Thoracic aorta (tissue), 2 donors: ENCODE data around the gene COX5B. TPM values are rescaled to one million over a fixed set of nuclear protein-coding genes. Genes with fewer than 3 reads are reported as not detected.

Experiments used
- ATAC-seq: fragments of 150-250 bp; one replicate; pipeline ENCODE4 v1.8.0; 2017; ENCODE audit warnings: low read depth; ENCODE audit not compliant: insufficient number of reproducible peaks, low FRiP score
- DNase-seq: peaks from one replicate; pipeline ENCODE4 v3.0.0-alpha.2; 2020; ENCODE audit warnings: low spot score
- H3K27ac ChIP-seq, 2 donors: fragments of 200-600 bp; sonication (generic); 1 replicate in 1 of 2; 2 replicates in 1 of 2; pipeline ENCODE4 v1.5.1; 2016; ENCODE audit warnings: mild to moderate bottlenecking in 2 of 2, moderate library complexity in 2 of 2
- H3K27me3 ChIP-seq: fragments of 200-600 bp; sonication (generic); replicated peaks from 2 replicates; pipeline ENCODE4 v1.6.0; 2016; ENCODE audit warnings: mild to moderate bottlenecking; ENCODE audit not compliant: insufficient read depth
- H3K36me3 ChIP-seq: fragments of 200-600 bp; sonication (generic); one replicate; pipeline ENCODE4 v1.5.1; 2016
- H3K4me1 ChIP-seq, 2 donors: fragments of 200-600 bp; sonication (generic); 1 replicate in 1 of 2; 2 replicates in 1 of 2; pipeline versions ENCODE4 v1.5.1 to v1.6.0; 2016; ENCODE audit warnings: low read depth in 2 of 2, mild to moderate bottlenecking in 1 of 2; ENCODE audit not compliant: control insufficient read depth in 1 of 2
- H3K4me3 ChIP-seq: fragments of 200-600 bp; sonication (generic); 2 replicates; pipeline ENCODE4 v1.5.1; 2016; ENCODE audit warnings: mild to moderate bottlenecking
- H3K9me3 ChIP-seq: fragments of 200-600 bp; sonication (generic); 2 replicates; pipeline ENCODE4 v1.5.1; 2016
- total RNA-seq, 2 donors: library from RNA; depleted of rRNA; stranded (reverse); fragments of >200 nt; gene quantifications; one replicate each; pipeline versions ENCODE4 v1.1.0 to v1.2.3, GENCODE V29; 2016
- TF ChIP-seq, protein P1 (sequence below): fragments of 200-600 bp; sonication (generic); IDR thresholded peaks from one replicate; pipeline ENCODE4 v1.5.1; 2019; ENCODE audit warnings: antibody characterized with exemption

The COX5B gene
- total RNA-seq, 2 donors from 2014 or later: 102 to 198 TPM

DNA sequence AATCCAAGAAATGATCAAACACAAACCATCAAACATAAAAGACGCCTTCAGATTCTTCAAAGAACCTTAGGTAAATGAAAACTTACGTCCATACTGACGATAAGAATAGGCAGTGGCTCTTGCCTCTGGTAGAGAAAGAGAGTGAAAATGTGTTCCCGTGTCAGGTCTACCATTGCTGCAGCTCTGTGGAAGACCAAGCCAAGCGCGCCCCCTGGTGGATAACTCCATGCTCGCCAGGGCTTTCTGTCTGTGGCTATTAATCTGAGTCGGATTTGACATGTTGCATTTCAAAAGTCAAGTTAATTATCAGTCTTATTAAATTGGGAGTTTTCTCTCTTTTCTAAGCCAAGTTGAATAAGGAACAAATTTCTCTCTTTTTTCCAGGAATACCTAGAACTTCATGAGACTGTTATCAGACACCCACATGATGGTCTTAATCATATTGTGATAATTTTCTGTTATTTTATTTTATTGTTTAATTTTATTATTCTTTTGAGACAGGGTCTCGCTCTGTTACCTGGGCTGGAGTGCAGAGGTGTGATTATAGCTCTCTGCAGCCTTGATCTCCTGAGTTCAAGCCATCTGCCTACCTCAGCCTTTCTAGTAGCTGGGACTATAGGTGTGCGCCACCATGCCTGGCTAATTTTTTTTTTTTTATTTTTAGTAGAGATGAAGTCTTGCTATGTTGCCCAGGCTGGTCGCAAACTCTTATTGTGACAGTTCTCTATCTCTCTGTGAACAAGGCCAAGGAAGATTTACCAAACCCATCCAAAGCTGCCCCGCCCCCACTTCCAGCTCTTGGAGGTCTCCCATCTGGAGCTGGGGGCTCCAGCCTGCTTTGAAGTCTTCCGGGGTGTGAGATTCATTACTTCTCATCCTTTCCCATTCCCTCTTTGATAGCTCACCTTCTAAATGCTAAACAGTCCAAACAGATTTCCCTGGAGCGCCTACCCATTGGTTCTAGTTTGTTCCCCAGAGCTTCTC is 51.7 kb downstream of the COX5B start:
- no peaks in the 10 kb centered on the region for H3K27me3 ChIP-seq
- TF ChIP-seq, protein P1, sequence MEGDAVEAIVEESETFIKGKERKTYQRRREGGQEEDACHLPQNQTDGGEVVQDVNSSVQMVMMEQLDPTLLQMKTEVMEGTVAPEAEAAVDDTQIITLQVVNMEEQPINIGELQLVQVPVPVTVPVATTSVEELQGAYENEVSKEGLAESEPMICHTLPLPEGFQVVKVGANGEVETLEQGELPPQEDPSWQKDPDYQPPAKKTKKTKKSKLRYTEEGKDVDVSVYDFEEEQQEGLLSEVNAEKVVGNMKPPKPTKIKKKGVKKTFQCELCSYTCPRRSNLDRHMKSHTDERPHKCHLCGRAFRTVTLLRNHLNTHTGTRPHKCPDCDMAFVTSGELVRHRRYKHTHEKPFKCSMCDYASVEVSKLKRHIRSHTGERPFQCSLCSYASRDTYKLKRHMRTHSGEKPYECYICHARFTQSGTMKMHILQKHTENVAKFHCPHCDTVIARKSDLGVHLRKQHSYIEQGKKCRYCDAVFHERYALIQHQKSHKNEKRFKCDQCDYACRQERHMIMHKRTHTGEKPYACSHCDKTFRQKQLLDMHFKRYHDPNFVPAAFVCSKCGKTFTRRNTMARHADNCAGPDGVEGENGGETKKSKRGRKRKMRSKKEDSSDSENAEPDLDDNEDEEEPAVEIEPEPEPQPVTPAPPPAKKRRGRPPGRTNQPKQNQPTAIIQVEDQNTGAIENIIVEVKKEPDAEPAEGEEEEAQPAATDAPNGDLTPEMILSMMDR: peak; percentile 94
- no peaks in the 10 kb centered on the region for H3K4me1 ChIP-seq
- ATAC-seq (no peak), DNase-seq (peak; percentile 61)
- no peak overlapping the region for H3K27ac ChIP-seq
- no peaks in the 10 kb centered on the region for H3K9me3 ChIP-seq
- H3K4me3 ChIP-seq: peak overlapping the region; percentile 41
- H3K36me3 ChIP-seq: no peaks in the 10 kb centered on the region

Other genes with a start within 250 kb of the COX5B start
- 10 to 100 TPM; 34.7 to 93.1 TPM for gene ANKRD36B, start 56.2 kb upstream of the COX5B start, total RNA-seq
- gene ACTR1B, start 18.0 kb downstream of the COX5B start, total RNA-seq: 100 to 1,000 TPM in 1 of 2 donors, 10 to 100 TPM in 1; 80.3 to 128 TPM
- 10 to 100 TPM; 13.7 to 32.0 TPM for gene C2orf92, start 23.7 kb downstream of the COX5B start, total RNA-seq
- gene ZAP70, start 67.5 kb downstream of the COX5B start, total RNA-seq: 1 to 10 TPM; 3.4 to 5.3 TPM